Measurements from ENCODE around the gene FLG.
"Not testable (repeated sequence)": the region's sequence is repeated elsewhere in the genome, so short reads cannot be mapped to it uniquely, and the experiment has no call there.

Gene FLG

GRCh38 chr1:152325111-152325510, at the start of gene FLG:
Gene FLG, minus strand, starts transcription at chr1:152325239. Its CDS starts 9,783 bp downstream, at chr1:152315456.
- no peak for DNase-seq (ENCODE audit: low read depth)

- no peak for DNase-seq (ENCODE audit: low read depth)
These were observed 49.4 kb upstream of the FLG start for GRCh38 chr1:152374451-152374850.

DNA sequence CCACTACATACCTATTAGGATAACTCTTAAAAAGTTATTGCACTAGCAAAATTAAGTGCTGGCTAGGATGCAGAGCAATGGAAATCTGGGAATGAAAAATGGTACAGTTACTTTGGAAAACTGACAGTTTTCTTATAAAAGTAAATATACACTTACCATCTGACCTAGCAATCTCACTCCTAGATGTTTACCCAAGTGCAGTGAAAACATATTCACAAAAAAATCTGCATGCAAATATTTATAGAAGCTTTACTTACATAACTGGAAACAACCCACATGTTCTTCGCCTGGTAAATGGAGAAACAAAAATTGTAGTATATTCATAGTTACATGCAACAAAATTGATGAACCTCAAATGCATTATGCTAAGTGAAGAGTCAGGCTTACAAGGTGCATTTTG, 47.6 kb upstream of the FLG start:
- DNase-seq (ENCODE audit: low read depth) = no peak

DNA sequence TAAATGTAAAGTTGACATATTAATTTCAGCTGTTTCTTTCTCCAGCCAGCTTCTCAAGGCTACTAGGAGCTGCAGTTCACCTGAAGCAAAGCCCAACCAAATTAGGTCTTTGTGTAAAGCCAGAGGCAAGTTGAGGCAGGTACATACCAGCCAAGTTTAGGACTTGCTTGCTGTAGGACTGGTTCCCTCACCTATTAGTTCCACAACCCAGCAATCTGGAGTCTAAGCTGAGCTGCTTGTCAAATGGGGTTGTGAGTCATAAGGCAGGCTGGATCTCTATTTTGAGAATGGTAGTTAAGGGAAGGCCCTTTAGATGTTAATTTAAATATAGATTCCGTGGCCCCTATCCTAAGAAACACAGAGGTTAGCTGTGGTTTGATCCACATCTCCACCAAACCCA, 42.4 kb upstream of the FLG start:
- DNase-seq (ENCODE audit: low read depth) = no peak

DNA sequence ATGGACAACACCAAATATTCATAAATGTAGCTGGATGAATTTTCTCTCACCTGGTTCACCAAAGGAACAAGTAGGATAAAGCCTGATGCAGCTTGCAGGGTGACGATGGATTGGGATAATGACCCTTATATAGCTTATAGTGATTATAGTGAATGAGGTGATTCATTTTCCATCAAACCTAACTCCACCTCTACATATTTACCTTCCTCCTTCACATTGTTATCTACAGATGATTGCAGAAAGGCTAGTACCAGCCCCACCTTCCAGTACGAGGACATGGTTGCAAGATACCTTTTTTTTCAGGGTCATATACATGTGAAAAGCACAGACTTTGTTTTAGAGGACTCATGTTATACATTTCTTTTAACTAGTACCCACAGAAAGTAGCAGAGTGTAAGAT, 34.9 kb upstream of the FLG start, which contains the start of gene FLG2:
TSS of gene FLG2 (minus strand) at position 101 of the 400 bp plus-strand sequence. CDS start 1,122 bp downstream, outside the sequence.
- no peak for DNase-seq (ENCODE audit: low read depth)

DNA sequence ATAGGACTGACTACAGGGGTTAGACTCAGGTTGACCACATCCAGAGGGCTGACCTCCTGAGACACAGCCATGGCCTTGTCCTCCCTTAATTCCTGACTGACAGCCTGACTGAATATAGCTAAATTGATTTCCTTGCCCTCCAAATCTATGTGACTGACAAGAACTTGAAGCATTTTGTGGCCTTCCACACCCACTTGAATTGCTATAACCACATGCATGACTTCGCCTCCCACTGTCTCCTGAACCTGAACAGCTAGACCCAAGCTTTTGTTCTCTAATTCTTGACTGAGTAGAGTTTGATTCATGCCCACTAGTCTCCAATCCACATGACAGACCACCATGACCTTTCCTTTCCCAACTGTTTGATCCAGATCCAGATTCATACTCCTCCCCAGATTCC, 31.7 kb upstream of the FLG start:
- no peak for DNase-seq (ENCODE audit: low read depth)

- DNase-seq (ENCODE audit: low read depth) = no peak
These were observed 24.6 kb upstream of the FLG start for GRCh38 chr1:152349611-152350010.

DNA sequence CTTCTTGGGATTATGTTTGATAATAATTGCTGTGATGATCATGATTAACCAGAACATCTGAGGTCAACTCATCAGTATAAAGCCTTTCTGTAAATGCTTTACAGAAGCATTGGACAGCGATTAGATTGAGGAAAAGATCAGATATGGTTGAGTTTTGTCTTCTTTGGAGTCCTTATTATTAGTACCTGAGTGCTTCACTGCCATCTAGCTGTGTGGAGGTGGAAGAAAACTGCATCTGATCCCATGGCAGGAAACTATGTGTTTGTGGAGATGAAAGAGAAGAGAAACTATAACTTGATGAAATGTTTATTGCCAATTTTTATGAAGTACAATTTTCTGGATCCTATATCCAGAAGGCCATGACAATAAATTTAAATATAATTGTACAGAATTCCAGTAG, 23.4 kb upstream of the FLG start:
- DNase-seq (ENCODE audit: low read depth) = no peak

GRCh38 chr1:152347116-152347728, 22.2 kb upstream of the FLG start:
- DNase-seq (ENCODE audit: low read depth) = peak; percentile 27

GRCh38 chr1:152344438-152344837, 19.4 kb upstream of the FLG start:
- no peak for DNase-seq (ENCODE audit: low read depth)

- no peak for DNase-seq (ENCODE audit: low read depth)
These were observed 18.0 kb upstream of the FLG start for GRCh38 chr1:152343006-152343405.

DNA sequence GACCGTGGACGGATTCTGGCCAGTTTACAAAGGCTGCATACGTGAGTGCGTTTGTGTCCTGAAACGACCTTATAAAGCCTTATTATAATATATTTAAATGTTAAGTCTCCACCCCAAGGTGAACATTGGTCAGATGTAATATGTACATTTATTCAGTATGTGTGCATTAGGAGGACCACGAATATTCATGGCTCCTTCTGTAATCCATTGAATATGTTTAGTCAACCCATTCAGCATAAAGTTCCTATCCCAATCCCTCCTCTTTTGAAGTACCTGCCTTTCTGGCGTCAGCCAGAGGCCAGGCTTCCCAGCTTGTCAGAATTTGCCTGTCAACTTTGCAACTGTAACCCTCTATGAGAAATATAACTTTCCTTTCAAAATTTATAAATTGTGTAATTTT, 10.4 kb upstream of the FLG start:
- DNase-seq (ENCODE audit: low read depth) = no peak

GRCh38 chr1:152328801-152329391, 3.9 kb upstream of the FLG start:
- DNase-seq (ENCODE audit: low read depth) = no peak

DNA sequence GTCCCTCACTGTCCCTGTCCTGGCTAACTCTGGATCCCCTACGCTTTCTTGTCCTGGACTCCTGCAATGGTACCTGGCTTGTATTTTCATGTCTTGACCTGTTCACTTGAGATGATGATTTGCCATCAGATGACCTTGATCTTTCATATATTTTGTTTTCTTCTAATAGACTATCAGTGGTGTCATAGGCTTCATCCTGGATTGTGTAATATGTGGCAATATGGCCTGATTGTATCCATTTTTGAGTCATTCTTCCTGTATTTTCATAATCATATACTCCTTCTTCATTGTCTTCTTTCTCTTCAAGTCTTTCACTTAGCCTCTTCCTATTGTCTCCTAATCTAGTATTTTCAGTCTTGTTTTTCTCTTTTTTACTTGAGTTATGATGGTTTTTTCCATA, 11.1 kb downstream of the FLG start:
- DNase-seq (ENCODE audit: low read depth) = no peak

DNA sequence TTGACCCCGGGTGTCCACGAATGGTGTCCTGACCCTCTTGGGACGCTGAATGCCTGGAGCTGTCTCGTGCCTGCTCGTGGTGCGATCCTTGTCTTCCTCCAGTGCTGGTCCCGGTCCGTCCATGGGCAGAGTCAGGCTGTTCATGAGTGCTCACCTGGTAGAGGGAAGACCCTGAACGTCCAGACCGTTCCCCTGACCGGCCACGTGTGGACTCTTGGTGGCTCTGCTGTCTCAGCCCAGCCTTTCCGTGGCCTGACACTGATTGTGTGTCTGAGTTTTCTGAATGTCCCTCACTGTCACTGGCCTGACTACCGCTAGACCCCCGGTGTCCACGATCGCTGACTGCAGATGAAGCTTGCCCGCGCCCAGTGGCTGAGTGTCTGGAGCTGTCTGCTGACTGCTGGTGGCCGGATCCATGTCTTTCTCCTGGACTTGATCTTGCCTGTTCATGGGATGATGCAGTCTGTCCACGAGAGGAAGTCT, 11.7 kb downstream of the FLG start:
- DNase-seq (ENCODE audit: low read depth) = no peak

DNA sequence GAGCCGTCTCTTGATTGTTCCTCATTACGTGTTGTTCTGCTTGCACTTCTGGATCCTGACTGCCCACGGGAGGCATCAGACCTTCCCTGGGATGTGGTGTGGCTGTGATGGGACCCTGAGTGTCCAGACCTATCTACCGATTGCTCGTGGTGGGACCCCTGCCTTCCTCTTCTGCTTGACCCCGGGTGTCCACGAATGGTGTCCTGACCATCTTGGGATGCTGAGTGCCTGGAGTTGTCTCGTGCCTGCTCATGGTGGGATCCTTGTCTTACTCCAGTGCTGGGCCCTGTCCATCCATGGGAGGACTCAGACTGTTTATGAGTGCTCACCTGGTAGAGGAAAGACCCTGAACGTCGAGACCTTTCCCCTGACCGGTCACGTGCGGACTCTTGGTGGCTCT, 12.9 kb downstream of the FLG start:
- DNase-seq (ENCODE audit: low read depth) = not testable (repeated sequence)

DNA sequence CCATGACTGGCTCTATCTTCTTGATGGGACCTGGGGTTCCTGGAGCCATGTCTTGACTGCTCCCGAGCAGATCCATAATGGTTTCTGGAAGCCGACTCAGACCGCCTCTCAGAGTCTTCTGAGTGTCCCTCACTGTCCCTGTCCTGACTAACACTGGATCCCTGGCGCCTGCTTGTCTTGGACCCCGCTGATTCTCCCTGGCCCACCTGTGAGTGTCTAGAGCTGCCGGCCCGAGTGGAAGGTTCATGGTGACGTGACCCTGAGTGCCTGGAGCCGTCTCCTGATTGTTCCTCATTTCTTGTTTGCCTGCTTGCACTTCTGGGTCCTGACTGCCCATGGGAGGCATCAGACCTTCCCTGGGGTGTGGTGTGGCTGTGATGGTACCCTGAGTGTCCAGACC, 15.1 kb downstream of the FLG start:
- no peak for DNase-seq (ENCODE audit: low read depth)

- not testable (repeated sequence) for DNase-seq (ENCODE audit: low read depth)
These were observed 15.6 kb downstream of the FLG start for GRCh38 chr1:152309320-152309901.

DNA sequence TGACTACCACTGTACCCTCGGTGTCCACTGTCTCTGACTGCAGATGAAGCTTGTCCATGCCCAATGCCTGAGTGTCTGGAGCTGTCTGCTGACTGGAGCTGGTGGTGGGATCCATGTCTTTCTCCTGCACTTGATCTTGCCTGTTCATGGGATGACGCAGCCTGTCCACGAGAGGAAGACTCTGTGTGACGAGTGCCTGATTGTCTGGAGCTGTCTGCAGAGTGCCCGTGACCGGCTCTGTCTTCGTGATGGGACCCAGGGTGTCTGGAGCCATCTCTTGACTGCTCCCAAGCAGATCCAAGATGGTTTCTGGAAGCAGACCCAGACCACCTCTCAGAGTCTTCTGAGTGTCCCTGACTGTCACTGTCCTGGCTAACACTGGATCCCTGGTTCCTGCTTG, 16.3 kb downstream of the FLG start:
- DNase-seq (ENCODE audit: low read depth) = not testable (repeated sequence)

- DNase-seq (ENCODE audit: low read depth) = not testable (repeated sequence)
These were observed 17.1 kb downstream of the FLG start for GRCh38 chr1:152307970-152308369.

DNA sequence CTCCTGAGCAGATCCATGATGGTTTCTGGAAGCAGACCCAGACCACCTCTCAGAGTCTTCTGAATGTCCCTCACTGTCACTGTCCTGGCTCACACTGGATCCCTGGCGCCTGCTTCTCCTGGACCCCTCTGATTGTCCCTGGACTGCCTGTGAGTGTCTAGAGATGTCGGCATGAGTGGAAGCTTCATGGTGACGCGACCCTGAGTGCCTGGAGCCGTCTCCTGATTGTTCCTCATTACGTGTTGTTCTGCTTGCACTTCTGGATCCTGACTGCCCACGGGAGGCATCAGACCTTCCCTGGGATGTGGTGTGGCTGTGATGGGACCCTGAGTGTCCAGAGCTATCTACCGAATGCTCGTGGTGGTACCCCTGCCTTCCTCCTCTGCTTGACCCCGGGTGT, 18.9 kb downstream of the FLG start:
- not testable (repeated sequence) for DNase-seq (ENCODE audit: low read depth)

GRCh38 chr1:152304773-152305172, 20.3 kb downstream of the FLG start:
- DNase-seq (ENCODE audit: low read depth) = not testable (repeated sequence)

- not testable (repeated sequence) for DNase-seq (ENCODE audit: low read depth)
These were observed 21.7 kb downstream of the FLG start for GRCh38 chr1:152303139-152303872.
